ENCODE results near the gene WRAP53. TPM values are rescaled to one million over a fixed set of nuclear protein-coding genes. Genes with fewer than 3 reads are reported as not detected.

WRAP53 gene
- total RNA-seq, 1 donor from 2014 or later = 26.4 TPM

DNA sequence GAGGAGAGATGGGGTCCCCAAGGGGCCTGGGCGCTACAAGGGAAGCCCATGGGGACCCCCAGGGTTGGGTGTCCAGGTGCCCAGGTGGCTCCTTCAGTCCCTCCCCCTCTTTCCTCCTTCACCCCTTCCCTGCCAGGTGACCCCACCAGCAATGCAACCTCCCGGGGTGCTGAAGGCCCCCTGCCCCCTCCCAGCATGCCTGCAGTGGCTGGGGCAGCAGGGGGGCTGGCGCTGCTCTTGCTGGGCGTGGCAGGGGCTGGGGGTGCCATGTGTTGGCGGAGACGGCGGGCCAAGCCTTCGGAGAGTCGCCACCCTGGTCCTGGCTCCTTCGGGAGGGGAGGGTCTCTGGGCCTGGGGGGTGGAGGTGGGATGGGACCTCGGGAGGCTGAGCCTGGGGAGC lies 20.8 kb downstream of the WRAP53 start:
- H3K36me3 Mint-ChIP-seq (ENCODE audit: insufficient read depth) = peaks cover 13% of the 10 kb centered on the region
- no peak overlapping the region for H3K27ac Mint-ChIP-seq
- TF ChIP-seq CTCF (IDR thresholded peaks at IDR 0.05; ENCODE audit: unreplicated experiment) = no peak
- DNase-seq (ENCODE audit: low spot score, unreplicated experiment) = no peak
- peaks cover 21% of the 10 kb centered on the region for H3K4me1 Mint-ChIP-seq (ENCODE audit: low read depth)
- no peaks in the 10 kb centered on the region for H3K9me3 Mint-ChIP-seq (ENCODE audit: low read depth)
- H3K27me3 Mint-ChIP-seq = peaks cover 27% of the 10 kb centered on the region
- H3K4me3 Mint-ChIP-seq (ENCODE audit: low read depth) = no peak overlapping the region

DNA sequence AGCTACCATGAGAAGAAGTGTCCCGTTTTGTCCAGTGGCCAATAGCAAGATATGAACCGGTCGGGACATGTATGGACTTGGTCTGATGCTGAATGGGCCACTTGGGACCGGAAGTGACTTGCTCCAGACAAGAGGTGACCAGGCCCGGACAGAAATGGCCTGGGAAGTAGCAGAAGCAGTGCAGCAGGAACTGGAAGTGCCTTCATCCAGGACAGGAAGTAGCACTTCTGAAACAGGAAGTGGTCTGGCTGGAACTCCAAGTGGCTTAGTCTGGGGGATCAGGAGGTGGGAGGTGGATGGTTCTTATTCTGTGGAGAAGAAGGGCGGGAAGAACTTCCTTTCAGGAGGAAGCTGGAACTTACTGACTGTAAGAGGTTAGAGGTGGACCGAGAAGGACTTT lies 22.0 kb downstream of the WRAP53 start:
- H3K4me1 Mint-ChIP-seq (ENCODE audit: low read depth) = peaks cover 14% of the 10 kb centered on the region
- H3K4me3 Mint-ChIP-seq (ENCODE audit: low read depth) = no peak overlapping the region
- no peak for TF ChIP-seq CTCF (IDR thresholded peaks at IDR 0.05; ENCODE audit: unreplicated experiment)

GRCh38 chr17:7711051-7711755 lies 22.9 kb downstream of the WRAP53 start:
- H3K36me3 Mint-ChIP-seq (ENCODE audit: insufficient read depth) = peaks cover 13% of the 10 kb centered on the region
- peaks cover 23% of the 10 kb centered on the region for H3K27me3 Mint-ChIP-seq
- H3K4me3 Mint-ChIP-seq (ENCODE audit: low read depth) = no peak overlapping the region
- no peak overlapping the region for H3K27ac Mint-ChIP-seq
- H3K4me1 Mint-ChIP-seq (ENCODE audit: low read depth) = peaks cover 14% of the 10 kb centered on the region
- no peak for DNase-seq (ENCODE audit: low spot score, unreplicated experiment)
- peak; percentile 31 for TF ChIP-seq CTCF (IDR thresholded peaks at IDR 0.05; ENCODE audit: unreplicated experiment)
- no peaks in the 10 kb centered on the region for H3K9me3 Mint-ChIP-seq (ENCODE audit: low read depth)

More for the DNA sequence above, 22.0 kb downstream of the WRAP53 start:
- Mint-ChIP-seq H3K9me3 (ENCODE audit: low read depth) (no peaks in the 10 kb centered on the region), H3K36me3 (ENCODE audit: insufficient read depth) (peaks cover 13% of the 10 kb centered on the region), H3K27ac (no peak overlapping the region), H3K27me3 (peaks cover 27% of the 10 kb centered on the region)
- DNase-seq (ENCODE audit: low spot score, unreplicated experiment) = no peak

- H3K27ac Mint-ChIP-seq = no peak overlapping the region
- H3K4me1 Mint-ChIP-seq (ENCODE audit: low read depth) = peaks cover 14% of the 10 kb centered on the region
- DNase-seq (ENCODE audit: low spot score, unreplicated experiment) = no peak
- peaks cover 20% of the 10 kb centered on the region for H3K27me3 Mint-ChIP-seq
- TF ChIP-seq CTCF (IDR thresholded peaks at IDR 0.05; ENCODE audit: unreplicated experiment) = no peak
- no peaks in the 10 kb centered on the region for H3K9me3 Mint-ChIP-seq (ENCODE audit: low read depth)
- H3K4me3 Mint-ChIP-seq (ENCODE audit: low read depth) = no peak overlapping the region
- peaks cover 13% of the 10 kb centered on the region for H3K36me3 Mint-ChIP-seq (ENCODE audit: insufficient read depth)
Measured at GRCh38 chr17:7712111-7712771, 24.0 kb downstream of the WRAP53 start.

- no peaks in the 10 kb centered on the region for H3K9me3 Mint-ChIP-seq (ENCODE audit: low read depth)
Measured at GRCh38 chr17:7713782-7714181, 25.5 kb downstream of the WRAP53 start.

More at GRCh38 chr17:7713782-7714181, 25.5 kb downstream of the WRAP53 start:
- peaks cover 23% of the 10 kb centered on the region for H3K27me3 Mint-ChIP-seq
- peaks cover 25% of the 10 kb centered on the region for H3K4me1 Mint-ChIP-seq (ENCODE audit: low read depth)
- DNase-seq (ENCODE audit: low spot score, unreplicated experiment) = no peak
- H3K4me3 Mint-ChIP-seq (ENCODE audit: low read depth) = no peak overlapping the region
- H3K27ac Mint-ChIP-seq = no peak overlapping the region
- no peak for TF ChIP-seq CTCF (IDR thresholded peaks at IDR 0.05; ENCODE audit: unreplicated experiment)
- H3K36me3 Mint-ChIP-seq (ENCODE audit: insufficient read depth) = peaks cover 13% of the 10 kb centered on the region
